ENCODE measurements around the gene ATF5. TPM values are rescaled to one million over a fixed set of nuclear protein-coding genes. Genes with fewer than 3 reads are reported as not detected.

Gene ATF5
- total and polyA plus RNA-seq, 2 of the 13 experiments (the other 11 are each of a cell fraction or from before 2014, with no cell fraction given): 5.2 to 10.3 TPM

DNA sequence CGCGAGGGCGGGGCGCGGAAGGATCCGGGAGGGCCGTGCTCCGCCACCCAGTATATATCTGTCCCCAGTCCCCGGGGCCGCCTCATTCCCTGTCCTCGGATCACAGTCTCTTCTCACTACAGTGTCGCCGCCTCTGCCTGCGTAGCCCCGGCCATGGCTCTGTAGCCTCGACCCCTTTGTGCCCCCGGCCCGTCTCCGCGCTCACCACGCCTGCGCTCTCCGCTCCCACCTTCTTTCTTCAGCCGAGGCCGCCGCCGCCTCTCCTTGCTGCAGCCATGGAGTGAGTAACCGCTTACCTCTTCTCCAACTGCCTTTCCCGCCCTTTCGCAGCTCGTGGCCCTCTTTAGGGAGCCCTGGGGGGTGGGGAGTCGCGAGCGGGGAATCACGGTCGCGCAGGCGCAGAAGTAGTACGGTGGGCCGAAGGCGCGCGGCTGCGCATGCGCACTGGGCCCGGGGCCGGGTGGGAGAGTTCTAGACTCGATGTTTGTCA is at the start of gene ATF5, which contains the start of gene NUP62 (continued):
- TF ChIP-seq, protein P1, sequence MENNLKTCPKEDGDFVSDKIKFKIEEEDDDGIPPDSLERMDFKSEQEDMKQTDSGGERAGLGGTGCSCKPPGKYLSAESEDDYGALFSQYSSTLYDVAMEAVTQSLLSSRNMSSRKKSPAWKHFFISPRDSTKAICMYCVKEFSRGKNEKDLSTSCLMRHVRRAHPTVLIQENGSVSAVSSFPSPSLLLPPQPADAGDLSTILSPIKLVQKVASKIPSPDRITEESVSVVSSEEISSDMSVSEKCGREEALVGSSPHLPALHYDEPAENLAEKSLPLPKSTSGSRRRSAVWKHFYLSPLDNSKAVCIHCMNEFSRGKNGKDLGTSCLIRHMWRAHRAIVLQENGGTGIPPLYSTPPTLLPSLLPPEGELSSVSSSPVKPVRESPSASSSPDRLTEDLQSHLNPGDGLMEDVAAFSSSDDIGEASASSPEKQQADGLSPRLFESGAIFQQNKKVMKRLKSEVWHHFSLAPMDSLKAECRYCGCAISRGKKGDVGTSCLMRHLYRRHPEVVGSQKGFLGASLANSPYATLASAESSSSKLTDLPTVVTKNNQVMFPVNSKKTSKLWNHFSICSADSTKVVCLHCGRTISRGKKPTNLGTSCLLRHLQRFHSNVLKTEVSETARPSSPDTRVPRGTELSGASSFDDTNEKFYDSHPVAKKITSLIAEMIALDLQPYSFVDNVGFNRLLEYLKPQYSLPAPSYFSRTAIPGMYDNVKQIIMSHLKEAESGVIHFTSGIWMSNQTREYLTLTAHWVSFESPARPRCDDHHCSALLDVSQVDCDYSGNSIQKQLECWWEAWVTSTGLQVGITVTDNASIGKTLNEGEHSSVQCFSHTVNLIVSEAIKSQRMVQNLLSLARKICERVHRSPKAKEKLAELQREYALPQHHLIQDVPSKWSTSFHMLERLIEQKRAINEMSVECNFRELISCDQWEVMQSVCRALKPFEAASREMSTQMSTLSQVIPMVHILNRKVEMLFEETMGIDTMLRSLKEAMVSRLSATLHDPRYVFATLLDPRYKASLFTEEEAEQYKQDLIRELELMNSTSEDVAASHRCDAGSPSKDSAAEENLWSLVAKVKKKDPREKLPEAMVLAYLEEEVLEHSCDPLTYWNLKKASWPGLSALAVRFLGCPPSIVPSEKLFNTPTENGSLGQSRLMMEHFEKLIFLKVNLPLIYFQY (CRISPR knock-in tag; IDR thresholded peaks at IDR 0.05; ENCODE audit: borderline replicate concordance): 0 out of 2 replicates have a peak, but pooled peaks have one; percentile 74
- TF ChIP-seq, protein P2, sequence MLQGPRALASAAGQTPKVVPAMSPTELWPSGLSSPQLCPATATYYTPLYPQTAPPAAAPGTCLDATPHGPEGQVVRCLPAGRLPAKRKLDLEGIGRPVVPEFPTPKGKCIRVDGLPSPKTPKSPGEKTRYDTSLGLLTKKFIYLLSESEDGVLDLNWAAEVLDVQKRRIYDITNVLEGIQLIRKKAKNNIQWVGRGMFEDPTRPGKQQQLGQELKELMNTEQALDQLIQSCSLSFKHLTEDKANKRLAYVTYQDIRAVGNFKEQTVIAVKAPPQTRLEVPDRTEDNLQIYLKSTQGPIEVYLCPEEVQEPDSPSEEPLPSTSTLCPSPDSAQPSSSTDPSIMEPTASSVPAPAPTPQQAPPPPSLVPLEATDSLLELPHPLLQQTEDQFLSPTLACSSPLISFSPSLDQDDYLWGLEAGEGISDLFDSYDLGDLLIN (CRISPR knock-in tag; IDR thresholded peaks at IDR 0.05; ENCODE audit: borderline replicate concordance): no peak
- no peak for TF ChIP-seq ZNF775 (CRISPR knock-in tag; IDR thresholded peaks at IDR 0.05; ENCODE audit: borderline replicate concordance)
- TF ChIP-seq, protein P3, sequence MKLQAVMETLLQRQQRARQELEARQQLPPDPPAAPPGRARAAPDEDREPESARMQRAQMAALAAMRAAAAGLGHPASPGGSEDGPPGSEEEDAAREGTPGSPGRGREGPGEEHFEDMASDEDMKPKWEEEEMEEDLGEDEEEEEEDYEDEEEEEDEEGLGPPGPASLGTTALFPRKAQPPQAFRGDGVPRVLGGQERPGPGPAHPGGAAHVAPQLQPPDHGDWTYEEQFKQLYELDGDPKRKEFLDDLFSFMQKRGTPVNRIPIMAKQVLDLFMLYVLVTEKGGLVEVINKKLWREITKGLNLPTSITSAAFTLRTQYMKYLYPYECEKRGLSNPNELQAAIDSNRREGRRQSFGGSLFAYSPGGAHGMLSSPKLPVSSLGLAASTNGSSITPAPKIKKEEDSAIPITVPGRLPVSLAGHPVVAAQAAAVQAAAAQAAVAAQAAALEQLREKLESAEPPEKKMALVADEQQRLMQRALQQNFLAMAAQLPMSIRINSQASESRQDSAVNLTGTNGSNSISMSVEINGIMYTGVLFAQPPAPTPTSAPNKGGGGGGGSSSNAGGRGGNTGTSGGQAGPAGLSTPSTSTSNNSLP (IDR thresholded peaks at IDR 0.05; ENCODE audit: low read depth, low read length): no peak
- peak; percentile 54 for TF ChIP-seq HNRNPLL (IDR thresholded peaks at IDR 0.05; ENCODE audit: low read depth, low read length, poor library complexity, severe bottlenecking)
- TF ChIP-seq TOE1 (CRISPR knock-in tag; IDR thresholded peaks at IDR 0.05): no peak
- TF ChIP-seq TGIF2 (CRISPR knock-in tag; IDR thresholded peaks at IDR 0.05): peak; percentile 28; the same call in 1 of the 2 replicates
- TF ChIP-seq SMARCC2 (IDR thresholded peaks at IDR 0.05): no peak
- TF ChIP-seq, protein P4, sequence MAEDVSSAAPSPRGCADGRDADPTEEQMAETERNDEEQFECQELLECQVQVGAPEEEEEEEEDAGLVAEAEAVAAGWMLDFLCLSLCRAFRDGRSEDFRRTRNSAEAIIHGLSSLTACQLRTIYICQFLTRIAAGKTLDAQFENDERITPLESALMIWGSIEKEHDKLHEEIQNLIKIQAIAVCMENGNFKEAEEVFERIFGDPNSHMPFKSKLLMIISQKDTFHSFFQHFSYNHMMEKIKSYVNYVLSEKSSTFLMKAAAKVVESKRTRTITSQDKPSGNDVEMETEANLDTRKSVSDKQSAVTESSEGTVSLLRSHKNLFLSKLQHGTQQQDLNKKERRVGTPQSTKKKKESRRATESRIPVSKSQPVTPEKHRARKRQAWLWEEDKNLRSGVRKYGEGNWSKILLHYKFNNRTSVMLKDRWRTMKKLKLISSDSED (CRISPR knock-in tag; IDR thresholded peaks at IDR 0.05): no peak
- TF ChIP-seq FOXM1 (CRISPR knock-in tag; IDR thresholded peaks at IDR 0.05): no peak
- peak; percentile 57; the same call in 1 of the 2 replicates for TF ChIP-seq ZNF615 (CRISPR knock-in tag; IDR thresholded peaks at IDR 0.05; ENCODE audit: borderline replicate concordance)
- 0 out of 2 replicates have a peak, but pooled peaks have one; percentile 65 for TF ChIP-seq KLF13 (CRISPR knock-in tag; IDR thresholded peaks at IDR 0.05)
- no peak for TF ChIP-seq GABPA (IDR thresholded peaks at IDR 0.05; ENCODE audit: low read depth, low read length)
- no peak; the same call in 1 of the 2 replicates for TF ChIP-seq GABPA (CRISPR knock-in tag; IDR thresholded peaks at IDR 0.05; ENCODE audit: low read depth)
- no peak for TF ChIP-seq SSRP1 (CRISPR knock-in tag; IDR thresholded peaks at IDR 0.05)
- TF ChIP-seq PLRG1 (conservative IDR thresholded peaks at IDR 0.05): no peak
- TF ChIP-seq, protein P5, sequence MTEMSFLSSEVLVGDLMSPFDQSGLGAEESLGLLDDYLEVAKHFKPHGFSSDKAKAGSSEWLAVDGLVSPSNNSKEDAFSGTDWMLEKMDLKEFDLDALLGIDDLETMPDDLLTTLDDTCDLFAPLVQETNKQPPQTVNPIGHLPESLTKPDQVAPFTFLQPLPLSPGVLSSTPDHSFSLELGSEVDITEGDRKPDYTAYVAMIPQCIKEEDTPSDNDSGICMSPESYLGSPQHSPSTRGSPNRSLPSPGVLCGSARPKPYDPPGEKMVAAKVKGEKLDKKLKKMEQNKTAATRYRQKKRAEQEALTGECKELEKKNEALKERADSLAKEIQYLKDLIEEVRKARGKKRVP (CRISPR knock-in tag; IDR thresholded peaks at IDR 0.05): peak in 1 of 2 experiments; percentile 33; a peak in 1 of 4 replicates
- no peak for TF ChIP-seq ATRX (CRISPR knock-in tag; IDR thresholded peaks at IDR 0.05; ENCODE audit: borderline replicate concordance)
- peak; percentile 77; the same call in 1 of the 2 replicates for TF ChIP-seq NRL (CRISPR knock-in tag; IDR thresholded peaks at IDR 0.05; ENCODE audit: borderline replicate concordance)
